Measurements from ENCODE around the gene NCKAP5L.
"Not testable (repeated sequence)": the region's sequence is repeated elsewhere in the genome, so short reads cannot be mapped to it uniquely, and the experiment has no call there.

The NCKAP5L gene

GRCh38 chr12:49865782-49866135 is 37.5 kb upstream of the NCKAP5L start:
- DNase-seq (ENCODE audit: low read depth, low spot score): no peak

GRCh38 chr12:49865109-49865781 is 37.0 kb upstream of the NCKAP5L start:
- DNase-seq (ENCODE audit: low read depth, low spot score): no peak

GRCh38 chr12:49864798-49865090 is 36.5 kb upstream of the NCKAP5L start:
- DNase-seq (ENCODE audit: low read depth, low spot score): no peak

- no peak for DNase-seq (ENCODE audit: low read depth, low spot score)
These were observed 36.0 kb upstream of the NCKAP5L start for GRCh38 chr12:49863946-49864797.

- not testable (repeated sequence) for DNase-seq (ENCODE audit: low read depth, low spot score)
These were observed 32.7 kb upstream of the NCKAP5L start for GRCh38 chr12:49860921-49861320.

GRCh38 chr12:49855890-49856289 is 27.7 kb upstream of the NCKAP5L start:
- not testable (repeated sequence) for DNase-seq (ENCODE audit: low read depth, low spot score)

- no peak for DNase-seq (ENCODE audit: low read depth, low spot score)
These were observed 26.8 kb upstream of the NCKAP5L start for GRCh38 chr12:49854976-49855375.

- no peak for DNase-seq (ENCODE audit: low read depth, low spot score)
These were observed 25.5 kb upstream of the NCKAP5L start for GRCh38 chr12:49853671-49854070.

GRCh38 chr12:49847161-49847560 is 18.9 kb upstream of the NCKAP5L start:
- no peak for DNase-seq (ENCODE audit: low read depth, low spot score)

- DNase-seq (ENCODE audit: low read depth, low spot score): no peak
These were observed 17.8 kb upstream of the NCKAP5L start for GRCh38 chr12:49846032-49846431.

GRCh38 chr12:49843876-49844437 is 15.7 kb upstream of the NCKAP5L start:
- DNase-seq (ENCODE audit: low read depth, low spot score): no peak

GRCh38 chr12:49843411-49843810 is 15.2 kb upstream of the NCKAP5L start:
- DNase-seq (ENCODE audit: low read depth, low spot score): no peak

GRCh38 chr12:49842519-49843352 is 14.5 kb upstream of the NCKAP5L start, which contains the start of gene BCDIN3D:
Gene BCDIN3D (minus strand): TSS chr12:49843106. CDS start chr12:49843087, 19 bp downstream.
- DNase-seq (ENCODE audit: low read depth, low spot score): peak; percentile 61

- no peak for DNase-seq (ENCODE audit: low read depth, low spot score)
These were observed 10.9 kb upstream of the NCKAP5L start for GRCh38 chr12:49838973-49839633.

GRCh38 chr12:49832836-49833421 is 4.7 kb upstream of the NCKAP5L start:
- no peak for DNase-seq (ENCODE audit: low read depth, low spot score)

- no peak for DNase-seq (ENCODE audit: low read depth, low spot score)
These were observed 3.5 kb upstream of the NCKAP5L start for GRCh38 chr12:49831717-49832116.

- DNase-seq (ENCODE audit: low read depth, low spot score): no peak
These were observed 663 bp downstream of the NCKAP5L start for GRCh38 chr12:49827401-49828099.

GRCh38 chr12:49827051-49827400 is 1.2 kb downstream of the NCKAP5L start:
- DNase-seq (ENCODE audit: low read depth, low spot score): no peak

GRCh38 chr12:49825971-49826421 is 2.2 kb downstream of the NCKAP5L start:
- no peak for DNase-seq (ENCODE audit: low read depth, low spot score)

- DNase-seq (ENCODE audit: low read depth, low spot score): no peak
These were observed 2.7 kb downstream of the NCKAP5L start for GRCh38 chr12:49825360-49825970.

All from smooth muscle cell of the brain vasculature (primary cell).